Kidney epithelial cell (primary cell): ENCODE measurements around the gene YY2. TPM values are rescaled to one million over a fixed set of nuclear protein-coding genes. Genes with fewer than 3 reads are reported as not detected.

Experiments
- DNase-seq: peaks from one replicate; pipeline ENCODE4 v3.0.0-alpha.2; 2010; ENCODE audit warnings: low read depth
- H3K27me3 ChIP-seq: 2 replicates; pipeline ENCODE4 v1.6.0; 2011; ENCODE audit warnings: low read length; ENCODE audit not compliant: control insufficient read depth, insufficient read depth
- H3K36me3 ChIP-seq: 2 replicates; pipeline ENCODE4 v1.5.1; 2011; ENCODE audit warnings: low read length; ENCODE audit not compliant: control insufficient read depth, insufficient read depth
- H3K4me3 ChIP-seq: 2 replicates; pipeline ENCODE4 v1.5.1; 2011; ENCODE audit warnings: low read depth, mild to moderate bottlenecking, control low read depth, low read length
- total RNA-seq: library from RNA; depleted of rRNA; stranded (reverse); fragments of >200 nt; gene quantifications from 2 replicates; pipeline ENCODE4 v1.2.3, GENCODE V29; 2015
- TF ChIP-seq, protein P1 (sequence below): IDR thresholded peaks from 2 replicates; pipeline ENCODE4 v1.5.1; 2011; ENCODE audit warnings: mild to moderate bottlenecking, moderate library complexity, low read length, control low read depth, inconsistent platforms; ENCODE audit not compliant: insufficient read depth, poor library complexity, severe bottlenecking

Gene YY2
- total RNA-seq, 1 donor from 2014 or later, result 1.8 TPM

DNA sequence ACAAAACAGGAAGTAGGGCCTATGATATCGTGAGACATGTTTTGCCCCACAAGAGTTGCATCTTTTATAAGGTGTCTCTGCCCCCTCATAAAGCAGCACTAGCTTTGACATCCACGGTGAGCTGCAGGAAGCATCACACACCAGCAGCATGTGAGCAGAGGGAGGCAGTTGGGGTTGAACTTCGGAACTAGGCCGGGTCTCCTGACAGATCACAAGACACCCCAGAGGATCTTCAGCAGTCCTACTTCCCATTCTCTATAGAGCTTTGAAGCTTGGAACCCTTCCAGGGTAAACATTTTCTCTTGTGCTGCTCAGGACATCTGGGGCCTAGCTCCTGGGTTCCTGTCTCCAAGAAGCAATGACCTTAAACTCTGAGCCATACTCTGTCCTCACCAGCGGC, 27.5 kb downstream of the YY2 start:
- TF ChIP-seq, protein P1, sequence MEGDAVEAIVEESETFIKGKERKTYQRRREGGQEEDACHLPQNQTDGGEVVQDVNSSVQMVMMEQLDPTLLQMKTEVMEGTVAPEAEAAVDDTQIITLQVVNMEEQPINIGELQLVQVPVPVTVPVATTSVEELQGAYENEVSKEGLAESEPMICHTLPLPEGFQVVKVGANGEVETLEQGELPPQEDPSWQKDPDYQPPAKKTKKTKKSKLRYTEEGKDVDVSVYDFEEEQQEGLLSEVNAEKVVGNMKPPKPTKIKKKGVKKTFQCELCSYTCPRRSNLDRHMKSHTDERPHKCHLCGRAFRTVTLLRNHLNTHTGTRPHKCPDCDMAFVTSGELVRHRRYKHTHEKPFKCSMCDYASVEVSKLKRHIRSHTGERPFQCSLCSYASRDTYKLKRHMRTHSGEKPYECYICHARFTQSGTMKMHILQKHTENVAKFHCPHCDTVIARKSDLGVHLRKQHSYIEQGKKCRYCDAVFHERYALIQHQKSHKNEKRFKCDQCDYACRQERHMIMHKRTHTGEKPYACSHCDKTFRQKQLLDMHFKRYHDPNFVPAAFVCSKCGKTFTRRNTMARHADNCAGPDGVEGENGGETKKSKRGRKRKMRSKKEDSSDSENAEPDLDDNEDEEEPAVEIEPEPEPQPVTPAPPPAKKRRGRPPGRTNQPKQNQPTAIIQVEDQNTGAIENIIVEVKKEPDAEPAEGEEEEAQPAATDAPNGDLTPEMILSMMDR, result no peak
- no peak for DNase-seq

GRCh38 chrX:21885568-21885967, 29.8 kb downstream of the YY2 start:
- Histone ChIP-seq H3K36me3 (no peaks in the 10 kb centered on the region), H3K4me3 (no peak overlapping the region), H3K27me3 (no peaks in the 10 kb centered on the region)
- TF ChIP-seq, protein P1, result no peak
- no peak for DNase-seq

More for the DNA sequence above, 27.5 kb downstream of the YY2 start:
- H3K4me3 ChIP-seq, result no peak overlapping the region
- no peaks in the 10 kb centered on the region for H3K27me3 ChIP-seq
- no peaks in the 10 kb centered on the region for H3K36me3 ChIP-seq

DNA sequence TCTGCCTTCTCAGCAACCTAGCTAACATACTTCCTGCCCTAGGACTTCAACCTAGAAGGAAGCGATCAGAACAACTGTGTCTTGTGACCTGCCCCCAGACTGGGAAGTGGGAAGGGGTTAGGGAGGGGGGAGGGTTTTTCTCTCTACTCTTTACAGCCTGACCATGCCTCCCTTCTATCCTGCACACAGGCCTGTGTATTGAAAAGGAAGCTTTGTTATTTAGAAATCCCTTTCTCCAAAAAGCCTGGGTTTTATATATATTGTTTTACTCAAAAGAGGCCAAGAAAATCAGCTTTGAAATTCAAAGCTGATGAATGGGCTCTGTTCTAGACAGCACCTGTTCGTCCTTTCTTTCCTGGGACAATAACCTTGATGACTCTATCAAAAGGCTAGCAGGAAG, 49.5 kb downstream of the YY2 start:
- TF ChIP-seq, protein P1, result no peak
- Histone ChIP-seq H3K27me3 (no peaks in the 10 kb centered on the region), H3K36me3 (no peaks in the 10 kb centered on the region), H3K4me3 (no peak overlapping the region)
- no peak for DNase-seq

DNA sequence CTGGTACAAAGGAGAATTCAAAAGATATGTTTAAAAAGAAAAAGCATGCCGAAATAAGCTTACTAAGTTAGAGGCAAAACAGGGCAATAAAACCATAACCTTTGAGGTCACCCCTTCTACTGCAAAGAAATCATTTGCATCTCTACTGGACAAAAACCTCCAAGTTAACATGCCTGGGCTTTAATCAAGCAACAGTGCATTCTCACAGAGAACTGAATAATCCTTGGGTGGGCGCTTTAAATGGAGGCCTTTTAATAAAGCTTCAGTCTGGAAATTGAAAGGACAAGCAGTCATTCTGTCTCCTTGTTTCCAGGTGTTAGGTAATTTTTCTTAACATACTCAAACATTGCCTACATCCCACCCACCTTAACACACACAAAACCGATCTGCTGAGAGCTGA, 50.2 kb downstream of the YY2 start:
- TF ChIP-seq, protein P1, result no peak
- no peak for DNase-seq
- no peak overlapping the region for H3K4me3 ChIP-seq
- no peaks in the 10 kb centered on the region for H3K27me3 ChIP-seq
- no peaks in the 10 kb centered on the region for H3K36me3 ChIP-seq

DNA sequence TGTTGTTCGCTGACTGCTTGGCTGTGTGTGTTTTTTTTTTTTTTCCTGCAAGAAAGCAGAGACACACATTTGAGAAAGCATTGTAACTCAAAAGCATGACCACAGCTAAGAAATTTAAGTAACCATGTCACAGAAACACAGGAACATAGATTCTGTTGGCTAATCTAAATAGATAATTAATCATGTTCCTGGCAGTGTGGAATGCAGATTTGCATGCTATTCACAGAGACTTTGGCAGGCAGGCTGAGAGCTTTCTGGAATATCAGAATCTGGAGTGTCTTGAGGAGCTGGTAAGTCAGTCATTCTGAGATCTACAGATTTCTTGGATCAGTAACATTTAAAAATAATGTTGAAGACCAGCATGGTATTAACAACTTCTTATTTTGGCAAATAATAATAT, 51.5 kb downstream of the YY2 start:
- TF ChIP-seq, protein P1, result no peak
- no peak for DNase-seq
- no peaks in the 10 kb centered on the region for H3K36me3 ChIP-seq
- H3K27me3 ChIP-seq, result no peaks in the 10 kb centered on the region
- no peak overlapping the region for H3K4me3 ChIP-seq

Other genes starting within 250 kb of the YY2 start
- 0.04 TPM in 1 of 2 replicates, not detected in the other for gene KLHL34, start 197.7 kb upstream of the YY2 start, total RNA-seq
- gene SMPX, start 97.9 kb upstream of the YY2 start, total RNA-seq, result not detected in 2 replicates
- 13.3 and 15.1 TPM in 2 replicates for gene MBTPS2, start 16.4 kb upstream of the YY2 start, total RNA-seq
- 129 and 142 TPM in 2 replicates for gene SMS, start 84.7 kb downstream of the YY2 start, total RNA-seq
- 0.04 and 0.07 TPM in 2 replicates for gene PHEX, start 176.3 kb downstream of the YY2 start, total RNA-seq